ENCODE results near the gene C5AR2. TPM values are rescaled to one million over a fixed set of nuclear protein-coding genes. Genes with fewer than 3 reads are reported as not detected.
"Not testable (repeated sequence)": the region's sequence is repeated elsewhere in the genome, so short reads cannot be mapped to it uniquely, and the experiment has no call there.

The C5AR2 gene
- total RNA-seq, 1 experiment from 2014 or later, result 0.03 TPM

- DNase-seq, result no peak
- no peak overlapping the region for H3K4me3 ChIP-seq (ENCODE audit: insufficient read depth, low read depth, low read length)
- no peaks in the 10 kb centered on the region for H3K27me3 ChIP-seq (ENCODE audit: control insufficient read depth, insufficient read depth, low read length)
- peaks cover 49% of the 10 kb centered on the region for H3K36me3 ChIP-seq (replicated peaks; ENCODE audit: control insufficient read depth, insufficient read depth, low read length)
These were observed 30.3 kb downstream of the C5AR2 start for GRCh38 chr19:47362321-47362720.

DNA sequence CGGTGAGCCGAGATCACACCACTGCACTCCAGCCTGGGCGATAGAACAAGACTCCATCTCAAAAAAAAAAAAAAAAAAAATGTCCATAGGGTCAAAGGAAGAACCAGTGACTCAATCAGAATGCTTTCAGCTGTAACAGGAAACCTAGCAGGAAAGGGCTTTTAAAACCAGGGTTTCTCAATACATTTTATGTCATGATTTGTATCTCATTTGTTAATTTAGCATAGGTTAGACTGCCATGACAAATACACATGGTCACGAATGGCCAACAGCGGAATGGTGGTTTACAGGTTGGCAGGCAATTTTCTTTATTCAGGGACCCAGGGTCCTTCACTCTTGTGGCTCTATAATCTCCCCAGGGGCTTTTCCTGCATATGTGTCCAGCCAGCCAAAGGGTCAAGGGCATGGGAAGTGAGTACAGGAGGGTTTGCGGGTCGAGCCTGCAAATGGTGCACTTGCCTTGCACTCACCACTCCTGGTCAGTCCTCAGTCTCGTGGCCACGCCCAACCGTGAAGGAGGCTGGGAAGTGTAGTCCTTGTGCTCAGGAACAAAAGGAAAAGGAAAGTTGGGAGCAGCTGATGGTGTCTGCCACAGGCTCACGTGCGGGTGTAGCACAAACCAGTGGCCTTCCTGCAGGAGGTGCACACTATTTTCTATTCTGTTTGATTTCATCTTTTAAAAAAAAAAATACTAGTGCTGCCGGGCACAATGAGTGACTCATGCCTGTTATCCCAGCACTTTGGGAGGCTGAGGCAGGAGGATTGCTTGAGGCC is 32.0 kb downstream of the C5AR2 start:
- no peaks in the 10 kb centered on the region for H3K27me3 ChIP-seq (ENCODE audit: control insufficient read depth, insufficient read depth, low read length)
- H3K4me3 ChIP-seq (ENCODE audit: insufficient read depth, low read depth, low read length), result no peak overlapping the region
- peak; percentile 63 for DNase-seq
- H3K36me3 ChIP-seq (replicated peaks; ENCODE audit: control insufficient read depth, insufficient read depth, low read length), result peaks cover 44% of the 10 kb centered on the region

DNA sequence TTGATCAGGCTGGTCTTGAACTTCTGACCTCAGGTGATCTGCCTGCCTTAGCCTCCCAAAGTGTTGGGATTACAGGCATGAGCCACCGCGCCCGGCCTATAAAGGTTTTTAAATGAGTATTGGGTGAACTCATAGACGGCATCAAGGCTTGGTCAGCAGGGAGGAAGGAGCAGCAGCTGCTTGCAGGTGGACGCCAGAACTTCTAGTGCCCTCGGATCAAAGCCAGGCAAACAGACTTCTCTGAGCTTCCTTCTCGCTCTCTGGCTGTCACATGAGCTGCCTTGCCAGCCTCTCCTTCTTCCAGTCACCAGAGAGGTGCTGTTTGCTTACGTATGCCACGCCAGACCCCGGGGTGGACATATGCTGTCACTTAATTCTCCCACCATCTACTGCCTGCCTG is 33.5 kb downstream of the C5AR2 start:
- H3K27me3 ChIP-seq (ENCODE audit: control insufficient read depth, insufficient read depth, low read length); H3K4me3 ChIP-seq (ENCODE audit: insufficient read depth, low read depth, low read length); DNase-seq: not testable (repeated sequence)
- H3K36me3 ChIP-seq (replicated peaks; ENCODE audit: control insufficient read depth, insufficient read depth, low read length), result peaks cover 47% of the 10 kb centered on the region

GRCh38 chr19:47370045-47370611 is 38.2 kb downstream of the C5AR2 start:
- no peak for DNase-seq
- Histone ChIP-seq H3K4me3 (ENCODE audit: insufficient read depth, low read depth, low read length) (no peak overlapping the region), H3K36me3 (replicated peaks; ENCODE audit: control insufficient read depth, insufficient read depth, low read length) (peaks cover 44% of the 10 kb centered on the region)

GRCh38 chr19:47371261-47371660 is 39.3 kb downstream of the C5AR2 start:
- Histone ChIP-seq H3K4me3 (ENCODE audit: insufficient read depth, low read depth, low read length) (no peak overlapping the region), H3K36me3 (replicated peaks; ENCODE audit: control insufficient read depth, insufficient read depth, low read length) (peaks cover 49% of the 10 kb centered on the region), H3K27me3 (ENCODE audit: control insufficient read depth, insufficient read depth, low read length) (no peaks in the 10 kb centered on the region)
- DNase-seq, result no peak

More at GRCh38 chr19:47370045-47370611, 38.2 kb downstream of the C5AR2 start:
- H3K27me3 ChIP-seq (ENCODE audit: control insufficient read depth, insufficient read depth, low read length), result no peaks in the 10 kb centered on the region

DNA sequence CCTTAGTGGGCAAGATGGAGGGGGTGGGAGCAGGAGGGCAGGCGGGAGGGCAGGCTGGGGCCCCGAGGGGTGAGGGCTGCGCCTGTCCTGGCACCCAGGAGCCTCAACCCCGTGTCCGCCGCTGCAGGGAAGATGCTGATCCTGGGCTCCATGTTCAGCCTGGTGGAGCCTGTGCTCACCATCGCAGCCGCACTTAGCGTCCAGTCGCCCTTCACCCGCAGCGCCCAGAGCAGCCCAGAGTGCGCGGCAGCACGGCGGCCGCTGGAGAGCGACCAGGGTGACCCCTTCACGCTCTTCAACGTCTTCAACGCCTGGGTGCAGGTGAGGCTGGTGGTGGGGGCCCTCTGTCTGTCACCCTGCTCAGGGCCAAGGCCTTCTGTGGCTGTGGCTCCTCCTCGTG is 40.6 kb downstream of the C5AR2 start:
- H3K36me3 ChIP-seq (replicated peaks; ENCODE audit: control insufficient read depth, insufficient read depth, low read length), result peaks cover 57% of the 10 kb centered on the region
- no peak overlapping the region for H3K4me3 ChIP-seq (ENCODE audit: insufficient read depth, low read depth, low read length)
- no peaks in the 10 kb centered on the region for H3K27me3 ChIP-seq (ENCODE audit: control insufficient read depth, insufficient read depth, low read length)
- peak; percentile 32 for DNase-seq

- H3K4me3 ChIP-seq (ENCODE audit: insufficient read depth, low read depth, low read length), result no peak overlapping the region
- H3K36me3 ChIP-seq (replicated peaks; ENCODE audit: control insufficient read depth, insufficient read depth, low read length), result peaks cover 59% of the 10 kb centered on the region
- H3K27me3 ChIP-seq (ENCODE audit: control insufficient read depth, insufficient read depth, low read length), result no peaks in the 10 kb centered on the region
- peak; percentile 28 for DNase-seq
These were observed 41.6 kb downstream of the C5AR2 start for GRCh38 chr19:47373246-47374240.

GRCh38 chr19:47374876-47375693 is 43.1 kb downstream of the C5AR2 start:
- peak; percentile 58 for DNase-seq
- peaks cover 51% of the 10 kb centered on the region for H3K36me3 ChIP-seq (replicated peaks; ENCODE audit: control insufficient read depth, insufficient read depth, low read length)
- no peak overlapping the region for H3K4me3 ChIP-seq (ENCODE audit: insufficient read depth, low read depth, low read length)
- no peaks in the 10 kb centered on the region for H3K27me3 ChIP-seq (ENCODE audit: control insufficient read depth, insufficient read depth, low read length)

- Histone ChIP-seq H3K27me3 (ENCODE audit: control insufficient read depth, insufficient read depth, low read length) (no peaks in the 10 kb centered on the region), H3K36me3 (replicated peaks; ENCODE audit: control insufficient read depth, insufficient read depth, low read length) (peaks cover 54% of the 10 kb centered on the region), H3K4me3 (ENCODE audit: insufficient read depth, low read depth, low read length) (no peak overlapping the region)
- no peak for DNase-seq
These were observed 44.0 kb downstream of the C5AR2 start for GRCh38 chr19:47375694-47376588.

GRCh38 chr19:47376589-47377144 is 44.7 kb downstream of the C5AR2 start:
- H3K36me3 ChIP-seq (replicated peaks; ENCODE audit: control insufficient read depth, insufficient read depth, low read length), result peaks cover 55% of the 10 kb centered on the region
- no peaks in the 10 kb centered on the region for H3K27me3 ChIP-seq (ENCODE audit: control insufficient read depth, insufficient read depth, low read length)
- DNase-seq, result peak; percentile 46
- H3K4me3 ChIP-seq (ENCODE audit: insufficient read depth, low read depth, low read length), result no peak overlapping the region

GRCh38 chr19:47377208-47377701 is 45.3 kb downstream of the C5AR2 start:
- Histone ChIP-seq H3K4me3 (ENCODE audit: insufficient read depth, low read depth, low read length) (no peak overlapping the region), H3K27me3 (ENCODE audit: control insufficient read depth, insufficient read depth, low read length) (no peaks in the 10 kb centered on the region), H3K36me3 (replicated peaks; ENCODE audit: control insufficient read depth, insufficient read depth, low read length) (peaks cover 56% of the 10 kb centered on the region)
- DNase-seq, result peak; percentile 54

DNA sequence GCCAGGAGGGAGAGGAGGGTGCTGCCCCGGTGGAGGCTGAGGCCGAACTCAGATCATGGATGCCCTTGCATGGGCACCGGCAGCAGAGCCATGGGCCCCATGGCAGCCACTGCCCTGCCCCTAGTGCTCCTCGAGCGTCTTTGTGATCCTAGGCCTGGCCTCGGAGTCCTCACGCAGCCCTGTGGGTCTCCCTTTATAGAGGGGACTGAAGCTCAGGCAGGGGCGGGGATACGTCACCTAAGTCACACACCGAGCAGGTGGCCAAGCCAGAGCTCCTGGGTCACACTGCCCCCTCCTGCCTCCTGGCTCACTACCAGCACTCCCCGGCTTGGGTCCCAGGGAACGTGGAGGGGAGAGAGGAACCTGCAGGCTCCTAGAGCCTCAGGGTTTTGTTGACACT is 45.8 kb downstream of the C5AR2 start:
- no peak overlapping the region for H3K4me3 ChIP-seq (ENCODE audit: insufficient read depth, low read depth, low read length)
- no peaks in the 10 kb centered on the region for H3K27me3 ChIP-seq (ENCODE audit: control insufficient read depth, insufficient read depth, low read length)
- DNase-seq, result peak; percentile 51
- peaks cover 54% of the 10 kb centered on the region for H3K36me3 ChIP-seq (replicated peaks; ENCODE audit: control insufficient read depth, insufficient read depth, low read length)

GRCh38 chr19:47378246-47378645 is 46.3 kb downstream of the C5AR2 start:
- H3K4me3 ChIP-seq (ENCODE audit: insufficient read depth, low read depth, low read length), result no peak overlapping the region
- peak; percentile 28 for DNase-seq
- H3K36me3 ChIP-seq (replicated peaks; ENCODE audit: control insufficient read depth, insufficient read depth, low read length), result peaks cover 50% of the 10 kb centered on the region
- no peaks in the 10 kb centered on the region for H3K27me3 ChIP-seq (ENCODE audit: control insufficient read depth, insufficient read depth, low read length)
